Liver (tissue), 9 donors: ENCODE results near the gene RSBN1. TPM values are rescaled to one million over a fixed set of nuclear protein-coding genes. Genes with fewer than 3 reads are reported as not detected.
A peak's percentile ranks its signal among the peaks of the same experiment; 100 is the strongest.

ENCODE experiments used
- DNase-seq: peaks from one replicate; pipeline ENCODE4 v3.0.0-alpha.2; 2017; ENCODE audit warnings: low spot score
- H3K27ac ChIP-seq, 2 donors: one replicate each; pipeline ENCODE4 v1.7.0; 2013; ENCODE audit warnings: inconsistent platforms in 2 of 2, low read length in 2 of 2, control low read depth in 1 of 2, low read depth in 1 of 2, mild to moderate bottlenecking in 1 of 2
- H3K27me3 ChIP-seq, 4 donors: one replicate each; pipeline versions ENCODE4 v1.6.1 to v1.7.0; 2013; ENCODE audit warnings: low read length in 3 of 4, inconsistent platforms in 1 of 4, mild to moderate bottlenecking in 1 of 4, moderate library complexity in 1 of 4; ENCODE audit not compliant: control insufficient read depth in 4 of 4, insufficient read depth in 4 of 4
- H3K36me3 ChIP-seq, 4 donors: one replicate each; pipeline versions ENCODE4 v1.6.1 to v1.7.0; 2013; ENCODE audit warnings: low read length in 3 of 4, mild to moderate bottlenecking in 3 of 4, low read depth in 1 of 4, moderate library complexity in 1 of 4; ENCODE audit not compliant: control insufficient read depth in 4 of 4, insufficient read depth in 3 of 4
- H3K4me1 ChIP-seq, 4 donors: one replicate each; pipeline versions ENCODE4 v1.6.1 to v1.7.0; 2013; ENCODE audit warnings: low read length in 3 of 4, mild to moderate bottlenecking in 3 of 4, moderate library complexity in 1 of 4; ENCODE audit not compliant: control insufficient read depth in 4 of 4, insufficient read depth in 4 of 4
- H3K4me3 ChIP-seq, 3 donors: one replicate each; pipeline versions ENCODE4 v1.6.1 to v1.7.0; 2013; ENCODE audit warnings: low read length in 3 of 3, control low read depth in 1 of 3, low read depth in 1 of 3, mild to moderate bottlenecking in 1 of 3
- H3K9ac ChIP-seq, 2 donors: one replicate each; pipeline ENCODE4 v1.7.0; 2013; ENCODE audit warnings: low read length in 2 of 2, mild to moderate bottlenecking in 2 of 2, moderate library complexity in 2 of 2, control low read depth in 1 of 2, low read depth in 1 of 2
- H3K9me3 ChIP-seq, 4 donors: one replicate each; pipeline versions ENCODE4 v1.6.1 to v1.7.0; 2013; ENCODE audit warnings: low read length in 3 of 4; ENCODE audit not compliant: control insufficient read depth in 4 of 4
- EGR1 ChIP-seq, 2 donors: IDR thresholded peaks; 2 replicates each; pipeline ENCODE4 v1.6.1; 2016 to 2018; ENCODE audit warnings: antibody characterized with exemption in 2 of 2, low read depth in 2 of 2
- FOXA1 ChIP-seq: IDR thresholded peaks from 2 replicates; pipeline ENCODE4 v1.6.1; 2016; ENCODE audit warnings: antibody characterized with exemption
- FOXA2 ChIP-seq: IDR thresholded peaks from 2 replicates; pipeline ENCODE4 v1.6.1; 2016; ENCODE audit warnings: antibody characterized with exemption
- GABPA ChIP-seq, 2 donors: IDR thresholded peaks in 1 of 2; conservative IDR thresholded peaks in 1 of 2; 2 replicates each; pipeline ENCODE4 v1.6.1; 2016; ENCODE audit warnings: antibody characterized with exemption in 2 of 2, mild to moderate bottlenecking in 1 of 2, moderate library complexity in 1 of 2
- HNF4A ChIP-seq, 2 donors: conservative IDR thresholded peaks; 2 replicates each; pipeline ENCODE4 v1.6.1; 2016; ENCODE audit warnings: antibody characterized with exemption in 2 of 2, mild to moderate bottlenecking in 2 of 2
- HNF4G ChIP-seq: IDR thresholded peaks from 2 replicates; pipeline ENCODE4 v1.6.1; 2016; ENCODE audit warnings: antibody characterized with exemption
- MAX ChIP-seq: IDR thresholded peaks from 2 replicates; pipeline ENCODE4 v1.6.1; 2016; ENCODE audit warnings: antibody characterized with exemption
- NR2F2 ChIP-seq: IDR thresholded peaks from 2 replicates; pipeline ENCODE4 v1.6.1; 2016; ENCODE audit warnings: antibody characterized with exemption
- RAD21 ChIP-seq, 2 donors: IDR thresholded peaks; 2 replicates each; pipeline ENCODE4 v1.6.1; 2016; ENCODE audit warnings: antibody characterized with exemption in 2 of 2, mild to moderate bottlenecking in 2 of 2
- RXRA ChIP-seq, 2 donors: IDR thresholded peaks; 2 replicates each; pipeline ENCODE4 v1.6.1; 2017 to 2018; ENCODE audit warnings: antibody characterized with exemption in 2 of 2, mild to moderate bottlenecking in 1 of 2
- SP1 ChIP-seq: IDR thresholded peaks from 2 replicates; pipeline ENCODE4 v1.6.1; 2018; ENCODE audit warnings: antibody characterized with exemption, mild to moderate bottlenecking
- TAF1 ChIP-seq: conservative IDR thresholded peaks from 2 replicates; pipeline ENCODE4 v1.6.1; 2016; ENCODE audit warnings: antibody characterized with exemption, mild to moderate bottlenecking
- YY1 ChIP-seq: IDR thresholded peaks from 2 replicates; pipeline ENCODE4 v1.6.1; 2016; ENCODE audit warnings: antibody characterized with exemption, mild to moderate bottlenecking
- WGBS: extraction: QIAGEN DNeasy Blood & Tissue Kit; methylation state at CpG from one replicate; pipeline ENCODE4 v1.1.7; 2013; 5-methylcytosine and 5-hydroxymethylcytosine counted together
- polyA plus RNA-seq, 2 donors: library from polyadenylated mRNA; stranded (reverse) in 1 of 2; unstranded in 1 of 2; fragments of 200-250 nt in 1 of 2; fragments of >200 nt in 1 of 2; fragmentation: Nextera tagmentation in 1 of 2; extraction: Ambion mirVana in 1 of 2; gene quantifications; one replicate each; pipeline versions ENCODE4 v1.2.1 to v1.2.3, GENCODE V29; 2013 to 2015
- total RNA-seq, 2 donors: library from RNA; depleted of rRNA; stranded (reverse); fragments of >200 nt; gene quantifications; one replicate each; pipeline ENCODE4 v1.2.3, GENCODE V29; 2014
- TF ChIP-seq, protein P1 (sequence below): IDR thresholded peaks from 2 replicates; pipeline ENCODE4 v1.6.1; 2016; ENCODE audit warnings: antibody characterized with exemption, mild to moderate bottlenecking
- TF ChIP-seq, protein P2 (sequence below): IDR thresholded peaks from 2 replicates; pipeline ENCODE4 v1.6.1; 2016; ENCODE audit warnings: antibody characterized with exemption
- TF ChIP-seq, protein P3 (sequence below): IDR thresholded peaks from 2 replicates; pipeline ENCODE4 v1.6.1; 2016; ENCODE audit warnings: antibody characterized with exemption
- TF ChIP-seq, protein P4 (sequence below): fragments of 150-350 bp; IDR thresholded peaks from 2 replicates; pipeline ENCODE4 v1.5.1; 2017; ENCODE audit warnings: improper control_type of control experiment, low read depth, low read length; ENCODE audit not compliant: missing input control
- donor health status: healthy.
- donor health status: healthy.
- donor health status: healthy.
- donor health status: healthy.
- donor health status: healthy.

Gene RSBN1
- total and polyA plus RNA-seq, 4 donors: 2.3 to 11.3 (median 5.6) TPM

DNA sequence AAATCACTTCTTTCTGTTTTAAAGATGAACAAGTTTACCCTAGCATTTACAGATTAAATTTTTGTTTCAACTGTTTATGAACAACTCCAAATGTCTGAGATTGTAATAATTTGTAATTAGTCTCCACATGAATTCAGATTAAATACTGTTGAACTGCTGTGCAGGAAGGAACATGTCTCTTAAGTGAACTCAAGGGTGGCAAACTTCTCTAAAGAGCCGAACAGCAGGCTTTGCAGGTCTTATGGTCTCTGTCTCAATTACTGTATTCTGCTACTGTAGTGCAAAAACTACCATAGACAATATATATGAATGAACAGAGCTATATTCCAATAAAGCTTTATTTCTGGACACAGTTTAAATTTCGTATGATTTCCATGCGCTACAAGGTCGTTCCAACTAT is 6.6 kb downstream of the RSBN1 start:
- WGBS: 96% methylated on average over 4 of the region's 4 CpGs
- H3K4me3 ChIP-seq: no peak overlapping the region
- no peaks in the 10 kb centered on the region for H3K9me3 ChIP-seq
- no peaks in the 10 kb centered on the region for H3K36me3 ChIP-seq
- peak overlapping the region in 1 of 2 donors; percentile 25 for H3K27ac ChIP-seq
- H3K27me3 ChIP-seq: no peaks in the 10 kb centered on the region
- H3K4me1 ChIP-seq: peaks cover 3 to 34% (median 18%) of the 10 kb centered on the region in 4 donors
- no peak for TF ChIP-seq TAF1
- TF ChIP-seq FOXA2: no peak
- TF ChIP-seq RXRA (IDR thresholded peaks at IDR 0.05): no peak
- TF ChIP-seq GABPA (IDR thresholded peaks at IDR 0.05 in 1 of 2, conservative IDR thresholded peaks at IDR 0.05 in 1 of 2): no peak
- TF ChIP-seq SP1: no peak
- TF ChIP-seq HNF4A (conservative IDR thresholded peaks at IDR 0.05): no peak
- TF ChIP-seq YY1: no peak
- TF ChIP-seq, protein P1, sequence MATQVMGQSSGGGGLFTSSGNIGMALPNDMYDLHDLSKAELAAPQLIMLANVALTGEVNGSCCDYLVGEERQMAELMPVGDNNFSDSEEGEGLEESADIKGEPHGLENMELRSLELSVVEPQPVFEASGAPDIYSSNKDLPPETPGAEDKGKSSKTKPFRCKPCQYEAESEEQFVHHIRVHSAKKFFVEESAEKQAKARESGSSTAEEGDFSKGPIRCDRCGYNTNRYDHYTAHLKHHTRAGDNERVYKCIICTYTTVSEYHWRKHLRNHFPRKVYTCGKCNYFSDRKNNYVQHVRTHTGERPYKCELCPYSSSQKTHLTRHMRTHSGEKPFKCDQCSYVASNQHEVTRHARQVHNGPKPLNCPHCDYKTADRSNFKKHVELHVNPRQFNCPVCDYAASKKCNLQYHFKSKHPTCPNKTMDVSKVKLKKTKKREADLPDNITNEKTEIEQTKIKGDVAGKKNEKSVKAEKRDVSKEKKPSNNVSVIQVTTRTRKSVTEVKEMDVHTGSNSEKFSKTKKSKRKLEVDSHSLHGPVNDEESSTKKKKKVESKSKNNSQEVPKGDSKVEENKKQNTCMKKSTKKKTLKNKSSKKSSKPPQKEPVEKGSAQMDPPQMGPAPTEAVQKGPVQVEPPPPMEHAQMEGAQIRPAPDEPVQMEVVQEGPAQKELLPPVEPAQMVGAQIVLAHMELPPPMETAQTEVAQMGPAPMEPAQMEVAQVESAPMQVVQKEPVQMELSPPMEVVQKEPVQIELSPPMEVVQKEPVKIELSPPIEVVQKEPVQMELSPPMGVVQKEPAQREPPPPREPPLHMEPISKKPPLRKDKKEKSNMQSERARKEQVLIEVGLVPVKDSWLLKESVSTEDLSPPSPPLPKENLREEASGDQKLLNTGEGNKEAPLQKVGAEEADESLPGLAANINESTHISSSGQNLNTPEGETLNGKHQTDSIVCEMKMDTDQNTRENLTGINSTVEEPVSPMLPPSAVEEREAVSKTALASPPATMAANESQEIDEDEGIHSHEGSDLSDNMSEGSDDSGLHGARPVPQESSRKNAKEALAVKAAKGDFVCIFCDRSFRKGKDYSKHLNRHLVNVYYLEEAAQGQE: no peak
- no peak for TF ChIP-seq MAX
- TF ChIP-seq EGR1 (IDR thresholded peaks at IDR 0.05; ENCODE audit: low read depth in 2 of 2): no peak
- TF ChIP-seq, protein P2, sequence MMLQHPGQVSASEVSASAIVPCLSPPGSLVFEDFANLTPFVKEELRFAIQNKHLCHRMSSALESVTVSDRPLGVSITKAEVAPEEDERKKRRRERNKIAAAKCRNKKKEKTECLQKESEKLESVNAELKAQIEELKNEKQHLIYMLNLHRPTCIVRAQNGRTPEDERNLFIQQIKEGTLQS: no peak
- TF ChIP-seq, protein P3, sequence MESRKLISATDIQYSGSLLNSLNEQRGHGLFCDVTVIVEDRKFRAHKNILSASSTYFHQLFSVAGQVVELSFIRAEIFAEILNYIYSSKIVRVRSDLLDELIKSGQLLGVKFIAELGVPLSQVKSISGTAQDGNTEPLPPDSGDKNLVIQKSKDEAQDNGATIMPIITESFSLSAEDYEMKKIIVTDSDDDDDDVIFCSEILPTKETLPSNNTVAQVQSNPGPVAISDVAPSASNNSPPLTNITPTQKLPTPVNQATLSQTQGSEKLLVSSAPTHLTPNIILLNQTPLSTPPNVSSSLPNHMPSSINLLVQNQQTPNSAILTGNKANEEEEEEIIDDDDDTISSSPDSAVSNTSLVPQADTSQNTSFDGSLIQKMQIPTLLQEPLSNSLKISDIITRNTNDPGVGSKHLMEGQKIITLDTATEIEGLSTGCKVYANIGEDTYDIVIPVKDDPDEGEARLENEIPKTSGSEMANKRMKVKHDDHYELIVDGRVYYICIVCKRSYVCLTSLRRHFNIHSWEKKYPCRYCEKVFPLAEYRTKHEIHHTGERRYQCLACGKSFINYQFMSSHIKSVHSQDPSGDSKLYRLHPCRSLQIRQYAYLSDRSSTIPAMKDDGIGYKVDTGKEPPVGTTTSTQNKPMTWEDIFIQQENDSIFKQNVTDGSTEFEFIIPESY: no peak
- no peak for TF ChIP-seq HNF4G
- no peak for TF ChIP-seq RAD21 (IDR thresholded peaks at IDR 0.05)
- DNase-seq: no peak
- H3K9ac ChIP-seq: no peak overlapping the region

DNA sequence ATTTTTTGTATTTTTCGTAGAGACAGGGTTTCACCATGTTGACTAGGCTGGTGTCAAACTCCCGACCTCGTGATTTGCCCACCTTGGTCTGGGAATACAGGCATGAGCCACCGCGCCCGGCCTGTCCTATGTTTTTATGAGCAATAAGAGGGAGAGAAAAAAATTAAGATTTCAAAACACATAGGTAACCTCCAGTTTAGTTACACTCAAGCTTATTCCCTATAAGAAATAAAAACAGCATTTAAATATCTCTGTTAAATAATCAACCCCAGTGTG is 7.1 kb downstream of the RSBN1 start:
- H3K36me3 ChIP-seq: no peaks in the 10 kb centered on the region
- no peaks in the 10 kb centered on the region for H3K9me3 ChIP-seq
- 98% methylated on average over 6 of the region's 6 CpGs for WGBS
- no peak overlapping the region for H3K9ac ChIP-seq
- H3K27me3 ChIP-seq: no peaks in the 10 kb centered on the region
- no peak for DNase-seq
- TF ChIP-seq HNF4A (conservative IDR thresholded peaks at IDR 0.05): no peak
- TF ChIP-seq, protein P2: no peak
- TF ChIP-seq NR2F2: no peak
- no peak for TF ChIP-seq TAF1
- TF ChIP-seq, protein P4, sequence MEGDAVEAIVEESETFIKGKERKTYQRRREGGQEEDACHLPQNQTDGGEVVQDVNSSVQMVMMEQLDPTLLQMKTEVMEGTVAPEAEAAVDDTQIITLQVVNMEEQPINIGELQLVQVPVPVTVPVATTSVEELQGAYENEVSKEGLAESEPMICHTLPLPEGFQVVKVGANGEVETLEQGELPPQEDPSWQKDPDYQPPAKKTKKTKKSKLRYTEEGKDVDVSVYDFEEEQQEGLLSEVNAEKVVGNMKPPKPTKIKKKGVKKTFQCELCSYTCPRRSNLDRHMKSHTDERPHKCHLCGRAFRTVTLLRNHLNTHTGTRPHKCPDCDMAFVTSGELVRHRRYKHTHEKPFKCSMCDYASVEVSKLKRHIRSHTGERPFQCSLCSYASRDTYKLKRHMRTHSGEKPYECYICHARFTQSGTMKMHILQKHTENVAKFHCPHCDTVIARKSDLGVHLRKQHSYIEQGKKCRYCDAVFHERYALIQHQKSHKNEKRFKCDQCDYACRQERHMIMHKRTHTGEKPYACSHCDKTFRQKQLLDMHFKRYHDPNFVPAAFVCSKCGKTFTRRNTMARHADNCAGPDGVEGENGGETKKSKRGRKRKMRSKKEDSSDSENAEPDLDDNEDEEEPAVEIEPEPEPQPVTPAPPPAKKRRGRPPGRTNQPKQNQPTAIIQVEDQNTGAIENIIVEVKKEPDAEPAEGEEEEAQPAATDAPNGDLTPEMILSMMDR: no peak
- no peak for TF ChIP-seq FOXA2
- TF ChIP-seq RAD21 (IDR thresholded peaks at IDR 0.05): no peak
- TF ChIP-seq YY1: no peak
- TF ChIP-seq FOXA1: no peak
- H3K4me3 ChIP-seq: no peak overlapping the region
- peaks cover 2 to 31% (median 17%) of the 10 kb centered on the region in 4 donors for H3K4me1 ChIP-seq
- peak overlapping the region; percentile 25 for H3K27ac ChIP-seq
